SK-N-MC (cell line): ENCODE data around the gene ZNF628.

Experiments
- DNase-seq: peaks from one replicate; pipeline ENCODE4 v3.0.0-alpha.2; 2011; ENCODE audit warnings: low read depth, low spot score
- H3K27ac ChIP-seq: fragments of 200-600 bp; sonication (generic); 2 replicates; pipeline ENCODE4 v1.5.1; 2016; ENCODE audit warnings: mixed run types
- H3K36me3 ChIP-seq: fragments of 200-600 bp; sonication (generic); 2 replicates; pipeline ENCODE4 v1.6.1; 2017; ENCODE audit warnings: antibody characterized with exemption, low read length, mixed read lengths; ENCODE audit not compliant: insufficient read depth
- H3K4me3 ChIP-seq: fragments of 200-600 bp; sonication (generic); 2 replicates; pipeline ENCODE4 v1.5.1; 2016
- H3K9ac ChIP-seq: fragments of 200-600 bp; sonication (generic); 2 replicates; pipeline ENCODE4 v1.8.0; 2017; ENCODE audit warnings: mixed run types, mixed read lengths; ENCODE audit not compliant: insufficient read length
- H3K9me3 ChIP-seq: fragments of 200-600 bp; sonication (generic); 2 replicates; pipeline ENCODE4 v1.6.1; 2017; ENCODE audit warnings: low read depth, mild to moderate bottlenecking, antibody characterized with exemption, low read length, moderate library complexity, mixed read lengths
- EZH2 ChIP-seq: fragments of 200-600 bp; sonication (generic); IDR thresholded peaks from one replicate; pipeline ENCODE4 v1.6.1; 2017; ENCODE audit warnings: antibody characterized with exemption
- FOXP2 ChIP-seq: optimal IDR thresholded peaks from 2 replicates; pipeline ENCODE3; 2011; ENCODE audit warnings: mild to moderate bottlenecking, moderate library complexity; ENCODE audit not compliant: insufficient read depth; ENCODE audit errors: extremely low read length, control extremely low read depth
- POLR2AphosphoS5 ChIP-seq: IDR thresholded peaks from 2 replicates; pipeline ENCODE4 v1.6.1; 2012; ENCODE audit warnings: mild to moderate bottlenecking, low read depth, low read length, borderline replicate concordance

The ZNF628 gene

DNA sequence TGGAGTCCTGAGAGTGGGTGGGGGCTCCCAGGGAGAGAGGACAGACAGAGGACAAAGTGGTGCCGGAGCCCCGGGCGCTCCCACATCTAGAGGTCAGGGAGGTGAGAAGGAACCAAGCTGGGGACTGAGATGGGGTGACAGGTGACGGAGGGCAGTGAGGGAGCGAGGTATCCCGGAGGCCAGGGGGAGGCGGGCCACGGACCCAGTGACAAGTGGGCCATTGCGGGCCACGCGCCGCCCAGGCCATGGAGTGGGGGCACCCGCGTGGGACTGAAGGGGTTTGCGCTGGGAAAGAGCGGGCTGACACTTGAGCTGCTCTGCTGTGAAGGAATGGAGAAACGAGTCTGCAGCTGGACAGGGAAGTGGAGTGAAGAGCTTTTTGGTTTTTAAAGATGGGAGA lies 2.6 kb downstream of the ZNF628 start:
- H3K36me3 ChIP-seq: no peaks in the 10 kb centered on the region
- TF ChIP-seq EZH2: no peak
- no peak for TF ChIP-seq POLR2AphosphoS5
- TF ChIP-seq FOXP2: no peak
- no peak for DNase-seq
- no peak overlapping the region for H3K4me3 ChIP-seq
- H3K9me3 ChIP-seq: no peaks in the 10 kb centered on the region
- H3K27ac ChIP-seq: no peak overlapping the region
- H3K9ac ChIP-seq: no peak overlapping the region

DNA sequence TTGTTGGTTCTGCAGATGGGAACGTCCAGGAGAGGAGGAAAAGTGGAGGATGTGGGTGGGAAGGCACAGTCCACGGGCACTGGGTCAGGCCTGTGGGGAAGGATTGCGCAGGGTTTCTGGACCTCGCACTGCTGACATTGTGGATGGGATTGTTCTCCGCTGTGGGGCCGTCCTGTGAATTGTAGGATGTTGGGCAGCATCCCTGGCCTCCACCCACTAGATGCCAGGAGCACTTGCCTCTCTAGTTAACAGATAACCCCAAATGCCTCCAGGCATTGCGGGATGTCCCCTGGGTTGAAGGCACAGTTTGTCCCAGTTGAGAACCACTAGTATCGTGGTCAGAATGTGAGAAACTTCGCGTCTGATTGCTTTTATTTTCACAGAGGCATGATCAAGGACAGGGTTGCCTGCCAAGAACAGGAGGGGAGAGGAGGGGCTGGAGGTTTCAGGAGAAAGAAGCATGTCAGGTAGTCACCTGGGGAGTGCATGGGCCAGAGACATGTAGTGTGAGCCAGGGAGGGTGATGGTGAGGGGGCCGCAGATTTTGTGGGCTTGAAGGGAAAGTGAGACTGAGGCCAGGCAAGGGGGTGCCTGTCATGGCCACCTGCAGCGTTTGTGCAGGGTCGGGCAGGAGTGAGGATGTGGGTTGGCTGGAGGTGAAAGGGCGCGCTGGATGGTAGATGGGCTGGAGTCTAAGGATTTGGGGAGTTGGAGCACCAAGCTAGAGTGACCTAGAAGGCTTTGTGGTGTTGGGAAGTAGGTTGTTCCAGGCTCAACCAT lies 3.2 kb downstream of the ZNF628 start:
- TF ChIP-seq POLR2AphosphoS5 (no peak), FOXP2 (no peak), EZH2 (no peak)

DNA sequence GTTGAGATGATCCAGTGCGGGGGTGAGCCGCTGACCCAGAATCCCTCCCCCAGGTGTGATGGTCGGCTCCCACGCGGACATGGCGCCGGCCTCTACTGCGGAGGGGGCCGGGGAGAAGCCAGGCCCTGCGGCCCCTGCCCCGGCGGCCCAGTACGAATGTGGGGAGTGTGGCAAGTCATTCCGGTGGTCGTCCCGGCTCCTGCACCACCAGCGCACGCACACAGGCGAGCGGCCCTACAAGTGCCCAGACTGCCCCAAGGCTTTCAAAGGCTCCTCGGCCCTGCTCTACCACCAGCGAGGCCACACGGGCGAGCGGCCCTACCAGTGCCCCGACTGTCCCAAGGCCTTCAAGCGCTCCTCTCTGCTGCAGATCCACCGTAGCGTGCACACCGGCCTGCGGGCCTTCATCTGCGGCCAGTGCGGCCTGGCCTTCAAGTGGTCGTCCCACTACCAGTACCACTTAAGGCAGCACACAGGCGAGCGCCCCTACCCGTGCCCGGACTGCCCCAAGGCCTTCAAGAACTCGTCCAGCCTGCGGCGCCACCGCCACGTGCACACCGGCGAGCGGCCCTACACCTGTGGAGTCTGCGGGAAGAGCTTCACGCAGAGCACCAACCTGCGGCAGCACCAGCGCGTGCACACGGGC lies 4.9 kb downstream of the ZNF628 start:
- Histone ChIP-seq H3K4me3 (no peak overlapping the region), H3K27ac (no peak overlapping the region), H3K9ac (no peak overlapping the region), H3K36me3 (no peaks in the 10 kb centered on the region), H3K9me3 (no peaks in the 10 kb centered on the region)
- TF ChIP-seq EZH2 (no peak), POLR2AphosphoS5 (no peak), FOXP2 (no peak)
- no peak for DNase-seq

More for the DNA sequence above, 3.2 kb downstream of the ZNF628 start:
- Histone ChIP-seq H3K9ac (no peak overlapping the region), H3K27ac (no peak overlapping the region), H3K36me3 (no peaks in the 10 kb centered on the region), H3K4me3 (no peak overlapping the region), H3K9me3 (no peaks in the 10 kb centered on the region)
- DNase-seq: no peak

DNA sequence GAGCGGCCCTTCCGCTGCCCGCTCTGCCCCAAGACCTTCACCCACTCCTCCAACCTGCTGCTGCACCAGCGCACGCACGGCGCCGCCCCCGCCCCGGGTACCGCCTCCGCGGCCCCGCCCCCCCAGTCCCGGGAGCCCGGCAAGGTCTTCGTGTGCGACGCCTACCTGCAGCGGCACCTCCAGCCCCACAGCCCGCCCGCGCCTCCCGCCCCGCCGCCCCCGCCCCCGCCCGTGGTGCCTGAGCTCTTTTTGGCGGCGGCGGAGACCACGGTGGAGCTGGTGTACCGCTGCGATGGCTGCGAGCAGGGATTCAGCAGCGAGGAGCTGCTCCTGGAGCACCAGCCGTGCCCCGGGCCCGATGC lies 5.4 kb downstream of the ZNF628 start:
- TF ChIP-seq EZH2 (no peak), FOXP2 (no peak), POLR2AphosphoS5 (no peak)
- DNase-seq: no peak
- Histone ChIP-seq H3K36me3 (no peaks in the 10 kb centered on the region), H3K27ac (no peak overlapping the region), H3K4me3 (no peak overlapping the region), H3K9me3 (no peaks in the 10 kb centered on the region), H3K9ac (no peak overlapping the region)

DNA sequence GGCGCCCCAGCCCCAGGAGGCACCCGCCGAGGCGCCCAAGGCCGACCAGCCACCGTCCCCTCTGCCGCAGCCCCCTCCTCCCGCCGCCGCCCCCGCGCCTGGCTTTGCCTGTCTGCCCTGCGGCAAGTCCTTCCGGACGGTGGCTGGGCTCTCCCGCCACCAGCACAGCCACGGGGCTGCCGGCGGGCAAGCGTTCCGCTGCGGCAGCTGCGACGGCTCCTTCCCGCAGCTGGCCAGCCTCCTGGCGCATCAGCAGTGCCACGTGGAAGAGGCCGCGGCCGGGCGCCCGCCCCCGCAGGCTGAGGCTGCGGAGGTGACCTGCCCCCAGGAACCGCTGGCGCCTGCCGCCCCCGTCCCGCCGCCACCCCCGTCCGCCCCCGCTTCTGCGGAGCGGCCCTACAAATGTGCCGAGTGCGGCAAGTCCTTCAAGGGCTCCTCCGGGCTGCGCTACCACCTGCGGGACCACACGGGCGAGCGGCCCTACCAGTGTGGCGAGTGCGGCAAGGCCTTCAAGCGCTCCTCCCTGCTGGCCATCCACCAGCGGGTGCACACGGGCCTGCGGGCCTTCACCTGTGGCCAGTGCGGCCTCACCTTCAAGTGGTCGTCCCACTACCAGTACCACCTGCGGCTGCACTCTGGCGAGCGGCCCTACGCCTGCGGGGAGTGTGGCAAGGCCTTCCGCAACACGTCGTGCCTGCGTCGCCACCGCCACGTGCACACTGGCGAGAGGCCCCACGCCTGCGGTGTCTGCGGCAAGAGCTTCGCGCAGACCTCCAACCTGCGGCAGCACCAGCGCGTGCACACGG lies 5.9 kb downstream of the ZNF628 start:
- Histone ChIP-seq H3K4me3 (no peak overlapping the region), H3K9ac (no peak overlapping the region), H3K36me3 (no peaks in the 10 kb centered on the region), H3K9me3 (no peaks in the 10 kb centered on the region), H3K27ac (no peak overlapping the region)
- no peak for TF ChIP-seq EZH2
- no peak for TF ChIP-seq FOXP2
- no peak for TF ChIP-seq POLR2AphosphoS5
- no peak for DNase-seq

DNA sequence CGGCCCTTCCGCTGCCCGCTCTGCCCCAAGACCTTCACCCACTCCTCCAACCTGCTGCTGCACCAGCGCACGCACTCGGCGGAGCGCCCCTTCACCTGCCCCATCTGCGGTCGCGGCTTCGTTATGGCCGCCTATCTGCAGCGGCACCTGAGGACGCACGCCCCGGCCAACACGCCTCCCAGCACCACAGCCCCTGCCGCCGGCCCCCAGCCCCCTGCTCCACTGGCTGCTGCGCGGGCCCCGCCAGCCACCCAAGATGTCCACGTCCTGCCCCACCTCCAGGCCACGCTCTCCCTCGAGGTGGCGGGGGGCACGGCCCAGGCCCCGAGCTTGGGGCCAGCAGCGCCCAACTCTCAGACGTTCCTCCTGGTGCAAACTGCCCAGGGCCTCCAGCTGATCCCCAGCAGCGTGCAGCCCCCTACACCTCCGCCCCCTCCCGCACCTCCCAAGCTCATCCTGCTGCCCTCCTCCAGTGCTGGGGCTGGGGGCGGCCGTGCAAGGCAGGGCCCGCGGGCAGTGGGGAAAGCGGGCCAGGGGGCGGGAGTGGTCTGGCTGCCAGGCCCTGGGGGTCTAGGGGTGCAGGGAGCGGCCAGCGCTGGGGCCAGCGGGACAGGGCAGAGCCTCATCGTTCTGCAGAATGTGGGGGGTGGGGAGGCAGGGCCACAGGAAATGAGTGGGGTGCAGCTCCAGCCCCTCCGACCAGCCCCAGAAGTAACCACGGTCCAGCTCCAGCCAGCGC lies 6.7 kb downstream of the ZNF628 start:
- Histone ChIP-seq H3K36me3 (no peaks in the 10 kb centered on the region), H3K27ac (no peak overlapping the region), H3K4me3 (no peak overlapping the region), H3K9ac (no peak overlapping the region), H3K9me3 (no peaks in the 10 kb centered on the region)
- no peak for DNase-seq
- TF ChIP-seq FOXP2 (no peak), POLR2AphosphoS5 (no peak), EZH2 (no peak)

DNA sequence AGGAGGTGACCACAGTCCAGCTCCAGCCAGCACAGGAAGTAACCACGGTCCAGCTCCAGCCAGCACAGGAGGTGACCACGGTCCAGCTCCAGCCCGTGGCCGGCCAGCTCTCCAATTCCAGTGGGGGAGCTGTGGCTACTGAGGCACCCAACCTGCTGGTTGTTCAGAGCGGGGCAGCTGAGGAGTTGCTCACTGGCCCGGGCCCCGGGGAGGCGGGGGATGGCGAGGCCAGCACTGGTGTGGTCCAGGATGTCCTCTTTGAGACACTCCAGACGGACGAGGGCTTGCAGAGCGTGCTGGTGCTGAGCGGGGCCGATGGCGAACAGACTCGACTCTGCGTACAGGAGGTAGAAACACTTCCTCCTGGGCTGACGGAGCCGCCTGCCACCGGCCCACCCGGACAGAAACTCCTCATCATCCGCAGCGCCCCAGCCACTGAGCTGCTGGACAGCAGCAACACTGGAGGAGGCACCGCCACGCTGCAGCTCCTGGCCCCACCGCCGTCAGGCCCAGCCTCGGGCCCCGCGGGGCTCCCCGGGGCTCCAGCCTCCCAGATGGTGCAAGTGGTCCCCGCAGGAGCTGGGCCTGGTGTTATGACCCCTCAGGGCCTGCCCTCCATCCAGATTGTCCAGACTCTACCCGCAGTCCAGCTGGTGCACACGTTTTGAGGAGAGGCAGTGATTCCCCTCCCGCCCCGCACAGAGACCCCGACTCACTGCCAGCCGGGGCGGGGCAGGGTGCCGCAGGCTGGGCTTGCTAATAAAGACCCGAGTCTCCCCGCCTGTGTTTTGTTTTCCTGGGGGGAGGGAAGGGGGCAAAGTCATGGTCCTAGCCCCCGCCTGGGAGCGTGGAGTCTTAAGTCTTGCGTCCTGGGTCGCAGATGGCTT lies 7.5 kb downstream of the ZNF628 start:
- no peak overlapping the region for H3K27ac ChIP-seq
- TF ChIP-seq EZH2 (no peak), POLR2AphosphoS5 (no peak), FOXP2 (no peak)
- no peaks in the 10 kb centered on the region for H3K36me3 ChIP-seq
- H3K9ac ChIP-seq: no peak overlapping the region
- peak overlapping the region; percentile 86 for H3K4me3 ChIP-seq
- no peak for DNase-seq
- no peaks in the 10 kb centered on the region for H3K9me3 ChIP-seq
